C1 segment of cervical spinal cord (tissue), 14 donors: ENCODE data around the gene MYBPC3.

ENCODE experiments used
- DNase-seq, 14 donors: peaks; one replicate each; lab custom pipeline; 2025; lab: John Stamatoyannopoulos, UW

The MYBPC3 gene

DNA sequence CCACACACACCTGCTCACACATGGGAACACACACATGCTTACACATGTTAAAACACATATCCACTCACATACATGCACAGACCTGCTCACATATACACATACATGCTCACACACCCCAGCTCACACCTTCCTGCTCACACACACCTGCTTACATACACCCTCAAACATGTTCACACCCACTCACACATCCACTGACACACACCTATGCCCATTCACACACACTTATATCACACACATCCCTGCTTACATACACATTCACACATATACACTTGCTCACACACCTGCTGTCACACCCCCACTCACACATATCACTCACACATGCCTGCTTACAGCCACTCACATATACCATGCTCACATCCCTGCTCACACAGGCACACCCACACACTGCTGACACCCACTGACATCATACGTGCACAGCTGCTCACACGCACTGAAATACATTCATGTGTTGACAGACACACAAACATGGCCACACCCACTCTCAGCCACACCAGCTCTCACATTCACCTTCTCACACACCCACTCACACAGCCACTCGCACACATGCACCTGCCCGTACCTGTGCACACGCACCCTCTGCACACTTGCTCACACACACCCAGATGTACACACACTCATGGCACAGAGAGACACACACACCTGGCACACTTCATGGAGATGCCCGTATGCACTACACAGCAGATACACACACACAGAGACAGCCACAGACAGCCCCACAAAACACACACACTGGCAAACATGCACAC lies 5.7 kb upstream of the MYBPC3 start:
- no peak for DNase-seq

- no peak for DNase-seq
Measured at GRCh38 chr11:47356998-47357329, 4.5 kb upstream of the MYBPC3 start.

- DNase-seq: no peak
Measured at GRCh38 chr11:47356129-47356997, 3.9 kb upstream of the MYBPC3 start.

DNA sequence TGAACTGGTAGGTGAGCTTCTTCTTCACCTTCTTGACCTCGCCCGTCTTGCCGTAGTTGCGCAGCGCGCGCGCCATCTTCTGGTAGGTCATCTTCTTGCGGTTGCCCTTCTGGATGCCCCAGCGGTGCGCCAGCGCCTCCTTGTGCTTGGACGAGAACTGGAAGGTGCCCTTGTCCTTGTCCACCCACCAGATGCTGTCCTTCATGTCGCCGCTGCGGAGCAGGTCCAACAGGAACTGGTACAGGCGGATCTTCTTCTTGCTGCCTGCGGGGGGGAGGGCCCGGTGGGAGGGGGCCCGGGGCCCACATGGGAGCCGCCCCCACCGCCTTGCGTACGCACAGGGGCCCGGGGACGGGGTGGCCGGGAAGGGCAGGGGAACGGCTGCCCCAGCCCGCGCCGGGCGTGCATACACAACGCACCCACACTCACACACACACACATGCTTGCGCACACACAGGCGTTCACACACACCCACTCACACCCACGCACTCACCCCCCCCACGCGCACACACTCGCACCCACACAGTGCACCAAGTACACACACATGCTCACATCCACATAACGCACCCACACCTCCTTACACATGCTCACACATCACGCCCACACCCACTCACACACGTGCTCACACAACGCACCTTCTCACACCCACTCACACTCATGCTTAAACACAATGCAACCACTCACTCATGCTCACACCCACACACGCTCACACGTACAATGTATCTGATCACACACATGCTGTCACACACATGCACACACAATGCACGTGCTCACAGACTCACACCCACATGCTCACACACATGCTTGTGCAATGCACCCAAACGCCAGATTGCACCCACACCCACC lies 3.0 kb upstream of the MYBPC3 start:
- DNase-seq: peak in 13 of 14 donors; percentile 28 to 87 (median 79)

- no peak for DNase-seq
Measured at GRCh38 chr11:47354913-47355282, 2.4 kb upstream of the MYBPC3 start.

DNA sequence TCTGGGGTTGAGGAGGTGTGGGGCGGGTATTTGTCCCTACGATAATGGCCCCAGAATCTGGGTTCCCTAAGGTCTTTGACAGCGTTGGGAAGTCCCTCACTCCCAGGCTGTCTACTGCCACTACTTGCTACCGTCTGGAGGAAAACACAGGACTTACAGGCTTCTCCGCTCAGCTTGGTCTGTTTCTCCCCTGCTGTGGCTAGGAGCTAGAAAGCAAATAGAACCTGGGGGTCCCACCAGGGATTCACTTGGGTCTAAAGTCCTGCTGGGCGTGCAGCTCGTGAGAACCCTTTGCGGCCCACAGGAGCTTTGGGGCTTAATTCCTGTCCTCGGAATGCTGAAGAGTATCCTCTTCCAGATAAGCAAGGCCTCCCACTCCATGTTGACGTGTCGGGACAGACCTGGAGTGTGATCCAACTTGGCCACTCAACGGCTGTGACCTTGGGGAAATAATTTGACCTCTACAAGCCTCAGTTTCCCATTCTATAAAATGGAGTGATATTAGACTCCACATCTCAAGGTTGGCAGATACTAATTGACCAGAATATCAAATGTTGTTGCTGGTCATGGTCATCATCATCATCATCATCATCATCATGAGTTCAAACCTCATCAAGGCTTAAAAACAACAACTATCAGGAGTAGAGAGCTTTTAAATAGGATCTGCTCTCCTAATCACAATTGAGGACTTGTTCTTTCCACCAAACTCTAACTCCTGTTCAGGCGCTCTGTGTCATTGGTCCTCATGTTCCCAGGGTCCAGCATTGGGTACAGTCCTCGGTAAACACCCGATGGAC lies 1.7 kb upstream of the MYBPC3 start:
- DNase-seq: no peak

DNA sequence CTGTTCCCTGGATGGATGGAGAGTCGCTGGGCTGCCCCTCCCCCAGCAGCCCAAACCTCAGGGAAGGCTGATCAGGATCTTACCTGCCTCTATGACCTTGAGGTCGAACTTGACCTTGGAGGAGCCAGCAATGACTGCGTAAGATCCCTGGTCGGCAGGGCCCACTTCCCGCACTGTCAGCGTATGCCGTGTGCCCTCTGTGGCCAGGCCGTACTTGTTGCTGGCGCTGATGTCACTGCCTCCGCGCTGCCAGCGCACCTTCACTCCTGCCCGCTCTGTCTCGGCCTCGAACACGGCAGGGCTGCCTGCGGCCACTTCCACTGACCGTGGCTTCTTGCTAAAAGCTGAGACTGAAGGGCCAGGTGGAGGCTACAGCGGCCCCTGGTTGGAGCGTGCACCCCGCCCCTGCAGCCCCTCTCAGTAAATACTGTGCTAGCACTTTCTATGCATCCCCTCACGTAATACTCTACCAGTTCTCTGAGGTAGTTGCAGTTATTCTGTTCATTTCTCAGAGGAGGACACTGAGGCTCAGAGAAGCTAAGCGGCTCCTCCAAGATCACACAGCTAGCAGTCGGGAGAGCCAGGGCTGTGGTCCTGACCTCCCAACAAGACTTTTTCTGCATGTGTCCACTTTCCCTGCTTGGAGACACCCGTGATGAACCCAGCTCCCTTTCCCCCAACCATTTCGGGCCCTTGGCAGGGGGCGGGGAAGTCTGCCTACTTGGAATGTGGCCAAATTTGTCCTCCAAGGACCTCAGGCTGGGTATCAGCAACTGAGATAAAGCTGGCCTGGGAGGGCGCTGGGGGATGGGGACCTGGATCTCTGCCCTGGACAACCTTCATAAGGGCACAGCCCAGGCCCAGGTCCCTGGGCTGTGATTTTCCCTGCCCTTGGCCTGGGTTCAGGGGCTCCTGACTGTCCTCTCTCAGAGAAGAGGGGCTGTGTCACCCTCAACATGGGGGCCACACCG lies 1.1 kb downstream of the MYBPC3 start:
- DNase-seq: no peak

GRCh38 chr11:47350315-47350714 lies 2.2 kb downstream of the MYBPC3 start:
- DNase-seq: no peak

DNA sequence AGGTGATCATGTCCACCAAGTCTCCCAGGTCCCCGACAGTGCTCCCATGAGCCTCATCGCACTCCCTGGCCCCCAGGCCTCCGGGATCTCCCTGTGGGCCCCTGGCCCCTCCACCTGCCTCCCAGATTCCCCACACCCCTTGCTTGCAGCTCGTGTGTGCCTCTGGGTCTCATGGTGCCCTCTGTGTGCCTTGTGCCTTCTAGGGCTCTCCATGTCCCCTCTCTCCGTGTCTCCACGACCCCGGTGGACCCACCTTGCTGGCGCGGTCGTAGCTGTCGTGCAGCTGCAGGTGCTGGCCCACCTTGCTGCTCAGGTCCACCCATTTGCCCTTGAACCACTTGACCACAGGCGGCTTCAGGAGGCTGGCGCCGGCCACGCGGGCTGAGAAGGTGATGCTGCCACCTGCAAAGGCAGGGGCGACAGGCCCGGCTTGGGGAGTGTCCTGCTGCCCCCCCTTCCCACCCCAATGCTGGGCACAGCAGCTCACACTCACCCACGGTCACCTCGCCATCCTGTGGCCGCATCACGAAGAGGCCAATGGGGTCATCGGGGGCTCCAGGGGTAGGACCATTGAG lies 2.9 kb downstream of the MYBPC3 start:
- no peak for DNase-seq

GRCh38 chr11:47348859-47349258 lies 3.6 kb downstream of the MYBPC3 start:
- DNase-seq: no peak

DNA sequence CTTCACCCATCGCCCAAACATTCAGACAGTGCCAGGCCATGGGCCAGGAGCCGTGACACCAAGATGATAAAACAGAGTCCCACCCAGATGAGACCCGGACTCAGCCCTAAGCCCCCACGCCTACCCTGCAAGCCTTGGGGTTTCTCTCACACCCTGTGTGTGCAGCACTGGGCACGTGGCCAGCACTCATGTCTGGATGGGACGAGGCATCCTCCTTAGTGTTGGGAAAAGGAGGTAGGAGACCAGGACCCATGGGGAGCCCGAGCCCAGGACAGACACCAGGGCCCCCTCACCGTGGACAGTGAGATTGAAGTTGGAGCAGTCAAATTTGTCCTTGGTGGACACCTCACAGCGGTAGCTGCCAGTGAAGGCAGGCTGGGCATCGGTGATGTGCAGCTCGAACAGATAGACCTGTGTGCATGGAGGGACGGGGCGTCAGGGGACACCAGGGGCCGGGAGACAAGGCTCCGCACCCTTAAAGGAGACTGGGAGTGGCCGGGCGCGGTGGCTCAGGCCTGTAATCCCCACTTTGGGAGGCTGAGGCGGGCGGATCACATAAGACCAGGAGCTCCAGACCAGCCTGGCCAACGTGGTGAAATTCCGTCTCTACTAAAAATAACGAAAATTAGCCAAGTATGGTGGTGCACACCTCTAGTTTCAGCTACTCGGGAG lies 4.2 kb downstream of the MYBPC3 start:
- no peak for DNase-seq

DNA sequence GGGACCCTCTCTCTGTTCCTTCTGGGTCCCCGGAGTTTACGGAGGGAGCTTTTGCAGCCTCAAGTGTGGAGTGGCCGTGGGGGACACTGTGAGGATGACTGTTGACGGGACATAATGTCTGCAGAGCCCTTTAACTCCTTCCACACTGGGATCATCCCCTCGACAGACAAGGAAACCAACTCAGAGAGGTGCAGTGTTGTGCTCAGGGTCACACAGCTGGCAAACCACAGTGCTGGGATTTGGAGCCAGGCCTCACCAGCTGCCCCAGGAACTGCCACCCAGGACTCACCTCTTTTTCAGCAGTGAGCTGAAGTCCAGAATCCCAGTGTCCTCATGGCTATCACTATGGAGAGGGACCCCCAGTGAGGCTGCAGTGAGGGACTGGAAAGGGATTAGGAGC lies 5.4 kb downstream of the MYBPC3 start:
- no peak for DNase-seq

DNA sequence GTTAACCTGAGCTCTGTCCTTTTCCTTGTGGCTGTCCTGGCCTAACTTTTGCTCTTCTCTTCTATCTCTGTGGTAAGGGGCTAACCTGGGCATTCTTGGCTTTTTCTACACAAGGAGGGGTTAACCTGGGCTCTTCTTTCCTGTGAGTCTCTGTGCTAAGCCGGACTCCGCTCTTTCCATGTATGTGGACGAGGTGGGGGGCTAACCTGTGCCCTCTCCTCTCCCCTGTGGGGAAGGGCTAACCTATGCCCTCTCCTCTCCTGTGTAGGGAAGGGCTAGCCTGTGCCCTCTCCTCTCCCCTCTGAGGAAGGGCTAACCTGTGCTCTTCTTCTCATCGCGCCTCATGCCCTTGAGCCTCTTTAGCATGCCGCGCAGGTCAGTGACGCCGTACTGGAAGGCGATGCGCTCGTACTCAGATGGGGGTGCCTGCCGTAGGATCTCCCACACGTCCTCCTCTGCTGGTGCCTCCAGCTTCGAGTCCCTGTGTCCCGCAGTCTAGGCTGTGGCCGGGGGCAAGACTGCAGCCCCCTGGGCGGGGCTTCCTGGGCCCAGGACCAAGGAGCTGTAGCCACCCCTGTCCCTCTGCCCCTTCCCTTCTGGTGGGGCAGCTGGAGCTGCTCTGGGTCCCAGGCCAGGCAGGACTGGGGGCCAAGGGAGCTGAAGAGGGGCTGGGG lies 6.5 kb downstream of the MYBPC3 start:
- DNase-seq: no peak

DNA sequence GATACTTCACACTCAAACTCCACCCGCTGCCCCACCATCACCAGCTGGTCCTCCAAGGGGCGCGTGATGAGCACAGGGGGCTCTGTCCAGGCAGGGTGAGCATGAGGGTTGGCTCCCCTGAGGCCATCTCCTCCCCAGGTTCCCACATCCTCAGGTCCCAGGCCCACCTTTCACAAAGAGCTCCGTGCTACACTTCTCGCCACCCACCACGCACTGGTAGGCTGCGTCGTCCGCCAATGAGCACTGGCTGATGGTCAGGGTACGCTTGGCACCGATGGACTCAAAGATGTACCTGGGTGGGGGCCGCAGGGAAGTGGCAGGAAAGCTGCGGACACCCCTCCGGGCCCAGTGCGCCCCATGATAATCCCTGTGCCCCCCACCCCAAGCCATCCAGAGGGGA lies 9.6 kb downstream of the MYBPC3 start:
- no peak for DNase-seq

- DNase-seq: no peak
Measured at GRCh38 chr11:47342036-47342803, 10.3 kb downstream of the MYBPC3 start.

DNA sequence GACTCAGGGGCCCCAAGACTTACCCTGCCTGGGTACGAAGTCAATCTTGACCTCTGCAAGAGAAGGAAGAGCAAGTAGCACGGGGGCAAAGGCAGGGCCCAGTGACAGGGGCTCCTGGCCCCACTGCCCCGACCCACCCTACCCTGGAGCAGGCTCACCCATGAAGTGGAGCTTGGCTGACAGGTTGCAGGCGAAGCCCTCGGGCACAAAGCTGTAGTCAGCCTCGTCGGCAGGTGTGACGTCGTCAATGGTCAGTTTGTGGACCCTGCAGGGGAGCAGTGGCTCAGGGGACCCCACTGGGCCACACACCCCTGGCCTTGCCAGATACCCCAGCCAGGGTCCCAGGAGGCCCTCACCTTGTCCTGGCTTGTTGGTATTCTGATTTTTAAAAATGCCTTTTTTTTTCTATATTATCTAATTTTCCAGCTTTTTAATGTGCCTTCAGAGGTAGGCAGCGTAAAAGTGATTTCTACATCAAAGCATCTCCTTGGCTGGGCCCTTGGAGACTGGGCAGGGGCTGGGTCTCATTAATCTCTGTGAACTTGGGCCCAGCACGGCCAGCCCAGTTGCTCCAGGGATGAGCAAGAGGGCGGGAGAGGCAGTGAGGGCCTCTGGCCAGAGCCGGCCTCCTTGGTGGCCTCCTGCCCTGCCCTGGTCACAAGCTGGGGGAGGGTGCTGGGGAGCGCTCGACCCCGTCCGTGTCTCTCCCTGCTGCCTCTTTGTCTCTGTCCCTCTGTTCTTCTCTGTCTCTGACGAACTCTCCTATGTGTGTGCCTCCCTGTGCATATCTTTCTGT lies 11.3 kb downstream of the MYBPC3 start:
- peak in 1 of 14 donors; percentile 23 for DNase-seq

DNA sequence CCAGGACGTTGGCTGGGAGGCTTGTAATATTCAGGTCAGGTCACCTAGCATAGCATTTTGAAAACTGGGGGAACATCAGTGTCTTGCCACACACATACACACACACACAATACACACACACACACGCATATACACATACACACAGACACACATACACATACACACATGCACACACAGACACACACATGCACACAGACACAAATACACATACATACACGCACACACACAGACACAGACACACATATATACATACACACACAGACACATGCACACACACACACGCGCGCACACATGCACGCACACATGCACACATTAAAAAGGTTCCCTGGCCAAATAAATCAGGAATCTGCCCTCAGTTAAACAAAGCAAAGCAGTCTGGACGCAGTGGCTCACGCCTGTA lies 12.5 kb downstream of the MYBPC3 start:
- no peak for DNase-seq
